ENCODE data around the gene TECTA. TPM values are rescaled to one million over a fixed set of nuclear protein-coding genes. Genes with fewer than 3 reads are reported as not detected.

TECTA gene
- total RNA-seq, 1 donor from 2014 or later = 2.0 TPM

DNA sequence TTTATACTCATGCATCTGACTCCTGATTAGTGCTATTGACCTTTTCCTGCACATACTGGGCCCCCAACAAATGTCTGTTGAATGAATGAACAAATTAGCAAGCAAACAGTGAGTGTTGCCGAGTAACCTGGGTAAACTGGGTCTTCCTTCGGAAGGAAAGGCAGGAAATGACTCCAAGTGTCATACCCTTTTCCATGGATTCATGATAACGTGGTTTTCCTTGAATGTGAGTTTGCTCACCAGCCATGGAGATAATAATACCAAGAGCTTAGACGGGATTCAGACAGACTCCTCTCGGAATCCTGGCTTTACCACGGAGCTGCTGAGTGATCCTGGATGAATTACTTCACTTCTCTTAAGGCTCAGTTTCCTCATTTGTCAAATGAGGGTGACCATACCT, 16.7 kb downstream of the TECTA start:
- Mint-ChIP-seq H3K27ac (no peak overlapping the region), H3K36me3 (ENCODE audit: insufficient read depth) (peaks cover 2% of the 10 kb centered on the region), H3K4me1 (ENCODE audit: low read depth) (peaks cover 2% of the 10 kb centered on the region), H3K4me3 (ENCODE audit: low read depth) (no peak overlapping the region), H3K27me3 (no peaks in the 10 kb centered on the region), H3K9me3 (ENCODE audit: low read depth) (peaks cover 3% of the 10 kb centered on the region)
- DNase-seq (ENCODE audit: low spot score, unreplicated experiment) = no peak
- TF ChIP-seq, protein P1, sequence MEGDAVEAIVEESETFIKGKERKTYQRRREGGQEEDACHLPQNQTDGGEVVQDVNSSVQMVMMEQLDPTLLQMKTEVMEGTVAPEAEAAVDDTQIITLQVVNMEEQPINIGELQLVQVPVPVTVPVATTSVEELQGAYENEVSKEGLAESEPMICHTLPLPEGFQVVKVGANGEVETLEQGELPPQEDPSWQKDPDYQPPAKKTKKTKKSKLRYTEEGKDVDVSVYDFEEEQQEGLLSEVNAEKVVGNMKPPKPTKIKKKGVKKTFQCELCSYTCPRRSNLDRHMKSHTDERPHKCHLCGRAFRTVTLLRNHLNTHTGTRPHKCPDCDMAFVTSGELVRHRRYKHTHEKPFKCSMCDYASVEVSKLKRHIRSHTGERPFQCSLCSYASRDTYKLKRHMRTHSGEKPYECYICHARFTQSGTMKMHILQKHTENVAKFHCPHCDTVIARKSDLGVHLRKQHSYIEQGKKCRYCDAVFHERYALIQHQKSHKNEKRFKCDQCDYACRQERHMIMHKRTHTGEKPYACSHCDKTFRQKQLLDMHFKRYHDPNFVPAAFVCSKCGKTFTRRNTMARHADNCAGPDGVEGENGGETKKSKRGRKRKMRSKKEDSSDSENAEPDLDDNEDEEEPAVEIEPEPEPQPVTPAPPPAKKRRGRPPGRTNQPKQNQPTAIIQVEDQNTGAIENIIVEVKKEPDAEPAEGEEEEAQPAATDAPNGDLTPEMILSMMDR (IDR thresholded peaks at IDR 0.05; ENCODE audit: unreplicated experiment) = no peak

DNA sequence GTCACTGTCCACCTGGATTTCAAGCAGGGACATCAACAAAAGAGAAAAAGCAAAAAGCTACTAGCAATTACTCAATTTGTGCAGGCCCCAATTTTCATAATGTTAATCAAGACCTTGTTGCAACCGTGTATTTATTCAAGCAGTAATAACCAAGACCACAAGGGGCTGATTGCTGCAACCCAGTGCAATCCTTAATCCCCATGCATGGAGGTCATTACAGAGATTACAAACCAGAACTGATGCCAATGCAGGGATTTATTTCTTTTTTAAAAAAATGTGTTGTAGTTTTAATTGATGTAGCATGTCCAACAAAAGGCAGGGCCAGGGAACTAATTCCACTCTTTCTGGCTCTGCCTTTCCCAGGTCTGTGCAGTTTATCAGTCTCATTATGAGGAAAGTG, 18.4 kb downstream of the TECTA start:
- Mint-ChIP-seq H3K9me3 (ENCODE audit: low read depth) (peaks cover 6% of the 10 kb centered on the region), H3K4me1 (ENCODE audit: low read depth) (peaks cover 2% of the 10 kb centered on the region), H3K27ac (no peak overlapping the region), H3K4me3 (ENCODE audit: low read depth) (no peak overlapping the region), H3K36me3 (ENCODE audit: insufficient read depth) (peaks cover 11% of the 10 kb centered on the region), H3K27me3 (no peaks in the 10 kb centered on the region)
- DNase-seq (ENCODE audit: low spot score, unreplicated experiment) = no peak
- TF ChIP-seq, protein P1 (IDR thresholded peaks at IDR 0.05; ENCODE audit: unreplicated experiment) = peak; percentile 40

DNA sequence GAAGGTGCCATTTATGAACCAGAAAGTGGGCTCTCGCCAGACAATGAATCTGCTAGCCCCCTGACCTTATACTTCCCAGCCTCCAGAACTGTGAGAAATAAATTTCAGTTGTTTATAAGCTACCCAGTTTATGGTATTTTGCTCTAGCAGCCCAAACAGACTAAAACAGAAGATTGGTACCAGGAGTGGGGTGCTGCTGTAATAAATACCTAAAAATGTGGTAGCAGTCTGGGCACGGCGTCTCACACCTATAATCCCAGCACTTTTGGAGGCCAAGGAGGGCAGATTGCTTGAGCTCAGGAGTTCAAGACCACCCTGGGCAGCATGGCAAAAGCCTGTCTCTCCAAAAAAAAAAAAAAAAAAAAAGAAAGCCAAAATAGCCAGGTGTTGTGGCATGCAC, 21.3 kb downstream of the TECTA start:
- Mint-ChIP-seq H3K9me3 (ENCODE audit: low read depth) (peaks cover 6% of the 10 kb centered on the region), H3K36me3 (ENCODE audit: insufficient read depth) (peaks cover 11% of the 10 kb centered on the region), H3K27me3 (no peaks in the 10 kb centered on the region), H3K4me1 (ENCODE audit: low read depth) (peaks cover 2% of the 10 kb centered on the region), H3K27ac (no peak overlapping the region), H3K4me3 (ENCODE audit: low read depth) (no peak overlapping the region)
- TF ChIP-seq, protein P1 (IDR thresholded peaks at IDR 0.05; ENCODE audit: unreplicated experiment) = no peak
- DNase-seq (ENCODE audit: low spot score, unreplicated experiment) = no peak

DNA sequence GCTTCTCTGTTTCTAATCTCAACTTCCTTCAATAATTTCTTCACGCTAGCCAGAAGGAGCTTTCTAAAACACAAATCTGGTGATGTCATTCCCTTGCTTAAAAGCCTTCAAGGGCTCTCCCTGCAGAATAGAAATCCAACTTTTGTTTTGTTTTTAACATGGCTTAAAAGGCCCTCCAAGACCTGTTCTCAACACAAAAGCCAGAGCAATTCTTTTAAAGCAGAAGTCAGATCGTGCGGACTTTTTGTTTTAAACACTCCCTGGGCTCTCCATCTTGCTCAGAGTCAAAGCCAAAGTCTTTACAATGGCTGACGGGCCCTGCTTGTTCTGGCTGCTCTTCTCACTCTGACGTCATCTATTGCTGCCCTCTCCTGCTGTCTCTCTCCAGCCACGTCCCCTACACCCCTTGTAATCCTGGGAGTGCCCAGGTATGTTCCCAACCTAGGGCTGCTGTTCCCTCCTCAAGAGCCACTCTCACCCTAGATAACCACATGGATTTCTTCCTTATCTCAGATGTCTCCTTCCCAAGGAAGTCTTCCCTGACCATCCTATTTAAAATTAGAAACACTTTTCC, 22.5 kb downstream of the TECTA start:
- TF ChIP-seq, protein P1 (IDR thresholded peaks at IDR 0.05; ENCODE audit: unreplicated experiment) = no peak
- H3K27ac Mint-ChIP-seq = no peak overlapping the region

DNA sequence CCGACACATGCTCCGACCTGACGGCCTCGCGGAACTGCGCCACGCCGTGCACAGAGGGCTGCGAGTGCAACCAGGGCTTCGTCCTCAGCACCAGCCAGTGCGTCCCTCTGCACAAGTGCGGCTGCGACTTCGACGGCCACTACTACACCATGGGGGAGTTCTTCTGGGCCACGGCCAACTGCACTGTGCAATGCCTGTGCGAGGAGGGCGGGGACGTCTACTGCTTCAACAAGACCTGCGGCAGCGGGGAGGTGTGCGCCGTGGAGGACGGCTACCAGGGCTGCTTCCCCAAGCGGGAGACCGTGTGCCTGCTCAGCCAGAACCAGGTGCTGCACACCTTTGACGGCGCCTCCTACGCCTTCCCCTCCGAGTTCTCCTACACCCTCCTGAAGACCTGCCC, 26.8 kb downstream of the TECTA start:
- H3K36me3 Mint-ChIP-seq (ENCODE audit: insufficient read depth) = peaks cover 9% of the 10 kb centered on the region
- H3K27ac Mint-ChIP-seq = no peak overlapping the region
- H3K27me3 Mint-ChIP-seq = no peaks in the 10 kb centered on the region
- no peaks in the 10 kb centered on the region for H3K4me1 Mint-ChIP-seq (ENCODE audit: low read depth)
- no peak overlapping the region for H3K4me3 Mint-ChIP-seq (ENCODE audit: low read depth)
- TF ChIP-seq, protein P1 (IDR thresholded peaks at IDR 0.05; ENCODE audit: unreplicated experiment) = no peak
- peaks cover 4% of the 10 kb centered on the region for H3K9me3 Mint-ChIP-seq (ENCODE audit: low read depth)
- DNase-seq (ENCODE audit: low spot score, unreplicated experiment) = no peak

More for the DNA sequence above, 22.5 kb downstream of the TECTA start:
- peaks cover 11% of the 10 kb centered on the region for H3K36me3 Mint-ChIP-seq (ENCODE audit: insufficient read depth)
- peaks cover 6% of the 10 kb centered on the region for H3K9me3 Mint-ChIP-seq (ENCODE audit: low read depth)
- H3K4me3 Mint-ChIP-seq (ENCODE audit: low read depth) = no peak overlapping the region
- no peak for DNase-seq (ENCODE audit: low spot score, unreplicated experiment)
- H3K27me3 Mint-ChIP-seq = no peaks in the 10 kb centered on the region
- no peaks in the 10 kb centered on the region for H3K4me1 Mint-ChIP-seq (ENCODE audit: low read depth)

All from progenitor cell of endocrine pancreas (in vitro differentiated cells).